ENCODE data around the gene ADRA2C.

The ADRA2C gene

GRCh38 chr4:3766036-3766784, at the start of gene ADRA2C:
TSS of gene ADRA2C (plus strand) at chr4:3766385. CDS start at chr4:3766607, 222 bp downstream.
- DNase-seq (ENCODE audit: low read depth in 3 of 3), result no peak

DNA sequence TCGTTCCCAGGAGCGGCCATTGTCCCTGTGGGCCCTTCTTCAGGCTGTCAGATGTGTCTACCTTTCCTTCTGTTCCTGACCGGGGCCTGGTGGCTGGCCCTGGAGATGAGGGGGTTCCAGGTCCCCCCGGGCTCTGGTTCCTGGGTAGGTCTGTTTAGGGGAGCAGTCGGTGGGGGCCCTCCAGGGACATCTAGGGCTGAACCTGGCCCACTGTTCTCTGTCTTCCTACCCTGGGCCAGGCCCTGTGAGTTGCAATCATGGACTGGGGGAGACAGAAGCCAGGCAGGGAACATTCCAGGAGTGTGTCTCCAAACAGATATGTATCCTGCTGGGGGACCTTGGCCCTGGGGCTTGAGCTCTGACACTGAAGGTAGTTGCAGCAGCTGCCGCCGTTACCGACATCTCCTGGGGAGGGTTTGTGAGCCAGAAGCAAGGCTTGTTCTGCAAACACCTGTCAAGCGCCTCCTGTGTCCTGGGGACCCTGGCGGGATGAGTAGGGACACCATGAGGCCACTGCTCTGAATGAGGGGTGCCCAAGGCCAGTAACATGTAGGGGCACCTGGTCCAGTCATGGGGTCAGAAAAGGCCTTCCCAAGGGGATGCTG, 49.5 kb upstream of the ADRA2C start:
- DNase-seq (ENCODE audit: low read depth in 3 of 3), result no peak

GRCh38 chr4:3717241-3717640, 48.9 kb upstream of the ADRA2C start:
- no peak for DNase-seq (ENCODE audit: low read depth in 3 of 3)

DNA sequence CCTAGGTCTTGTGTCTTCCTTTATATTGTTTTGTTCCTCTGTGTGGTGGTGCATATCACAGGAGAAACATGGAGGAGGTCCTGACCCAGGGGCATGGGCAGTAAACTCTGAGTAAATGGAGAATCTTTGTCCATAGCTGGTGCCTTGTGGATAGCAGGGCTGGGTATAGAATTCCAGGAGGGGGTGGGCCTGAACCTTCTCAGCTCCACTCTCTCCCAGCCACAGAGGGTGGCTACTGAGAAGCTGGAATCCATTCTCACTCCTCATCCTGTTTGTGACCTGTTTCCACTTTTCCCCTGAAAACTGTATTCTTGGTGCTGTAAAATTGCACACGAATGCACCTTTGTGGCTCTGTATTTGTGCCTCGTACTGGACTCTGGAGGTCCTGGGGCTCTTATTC, 47.7 kb upstream of the ADRA2C start:
- DNase-seq (ENCODE audit: low read depth in 3 of 3), result no peak

DNA sequence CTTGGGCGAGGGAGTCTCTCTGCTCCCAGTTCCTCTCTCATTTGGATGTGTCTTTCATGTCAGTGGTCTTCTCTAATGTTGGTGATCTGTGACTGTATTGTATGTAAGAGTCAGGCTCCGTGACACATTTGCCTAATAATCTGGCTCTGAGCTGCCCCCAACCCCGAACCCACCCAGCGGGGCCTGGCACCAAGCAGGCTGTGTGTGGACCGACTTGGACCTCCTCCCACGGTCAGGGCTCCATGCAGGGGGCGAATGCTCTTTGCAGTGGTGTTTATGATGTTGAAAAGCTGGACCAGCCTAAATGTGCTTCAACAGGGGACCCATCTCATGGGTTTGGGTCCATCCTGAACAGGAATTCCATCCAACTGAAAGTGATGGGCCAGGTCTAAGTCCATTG, 47.0 kb upstream of the ADRA2C start:
- no peak for DNase-seq (ENCODE audit: low read depth in 3 of 3)

- no peak for DNase-seq (ENCODE audit: low read depth in 3 of 3)
These were observed 46.3 kb upstream of the ADRA2C start for GRCh38 chr4:3719836-3720235.

DNA sequence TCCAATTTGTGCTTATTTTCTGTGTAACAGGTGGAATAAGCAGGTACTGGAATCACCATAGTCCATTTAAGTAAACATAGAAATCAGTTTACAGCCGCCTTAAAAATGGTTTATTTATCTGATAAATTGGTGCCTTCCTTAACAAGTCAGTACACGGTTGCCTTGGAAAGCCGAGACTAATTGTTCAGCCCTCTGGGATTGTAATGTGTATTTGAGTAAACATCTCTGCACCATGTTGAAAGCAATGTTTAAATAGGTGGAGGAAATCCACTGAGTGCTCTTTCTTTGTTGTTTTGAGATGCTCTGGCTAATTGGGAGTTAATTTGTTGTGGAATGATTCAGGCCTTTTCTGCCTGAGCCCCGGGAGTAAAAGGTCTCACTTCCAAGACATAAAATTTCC, 45.7 kb upstream of the ADRA2C start:
- DNase-seq (ENCODE audit: low read depth in 3 of 3), result no peak

DNA sequence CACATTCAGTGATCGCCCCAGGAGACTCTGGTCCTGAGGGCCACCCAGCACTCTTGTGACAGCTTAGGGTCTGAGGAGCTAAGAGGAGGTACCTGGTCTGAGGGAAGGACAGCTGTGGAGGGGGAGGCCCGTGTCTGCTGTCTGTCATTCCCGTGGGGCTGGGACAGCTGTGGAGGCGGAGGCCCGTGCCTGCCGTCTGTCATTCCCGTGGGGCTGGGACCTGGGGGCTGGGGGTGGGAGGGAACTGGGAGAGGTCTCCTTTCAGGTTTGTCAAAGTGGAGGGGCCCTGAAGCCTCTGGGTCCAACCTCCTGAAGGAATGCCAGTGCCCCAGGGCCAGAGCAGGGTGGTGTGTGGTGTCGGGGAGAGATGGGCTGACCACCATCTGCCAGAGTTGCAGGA, 45.0 kb upstream of the ADRA2C start:
- DNase-seq (ENCODE audit: low read depth in 3 of 3), result no peak

DNA sequence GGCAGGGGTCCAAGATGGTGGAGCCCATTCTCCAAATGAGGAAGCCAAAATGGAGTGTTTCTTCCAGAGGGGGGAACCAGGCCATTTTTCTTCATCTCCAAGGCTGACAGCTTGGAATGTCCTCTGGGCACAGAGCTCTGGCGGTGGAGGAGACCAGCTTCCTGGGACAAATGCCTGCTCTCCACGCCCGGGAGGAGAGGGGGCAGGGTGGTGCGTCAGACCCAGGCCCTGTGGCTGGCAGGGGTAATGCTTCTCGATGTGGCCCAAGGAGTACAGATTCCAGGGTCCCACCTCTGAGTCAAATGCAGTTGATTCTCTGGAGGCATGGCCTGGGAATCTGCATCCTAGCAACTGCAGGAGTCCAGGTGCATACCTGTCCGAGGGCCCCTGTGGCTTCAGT, 44.6 kb upstream of the ADRA2C start:
- no peak for DNase-seq (ENCODE audit: low read depth in 3 of 3)

DNA sequence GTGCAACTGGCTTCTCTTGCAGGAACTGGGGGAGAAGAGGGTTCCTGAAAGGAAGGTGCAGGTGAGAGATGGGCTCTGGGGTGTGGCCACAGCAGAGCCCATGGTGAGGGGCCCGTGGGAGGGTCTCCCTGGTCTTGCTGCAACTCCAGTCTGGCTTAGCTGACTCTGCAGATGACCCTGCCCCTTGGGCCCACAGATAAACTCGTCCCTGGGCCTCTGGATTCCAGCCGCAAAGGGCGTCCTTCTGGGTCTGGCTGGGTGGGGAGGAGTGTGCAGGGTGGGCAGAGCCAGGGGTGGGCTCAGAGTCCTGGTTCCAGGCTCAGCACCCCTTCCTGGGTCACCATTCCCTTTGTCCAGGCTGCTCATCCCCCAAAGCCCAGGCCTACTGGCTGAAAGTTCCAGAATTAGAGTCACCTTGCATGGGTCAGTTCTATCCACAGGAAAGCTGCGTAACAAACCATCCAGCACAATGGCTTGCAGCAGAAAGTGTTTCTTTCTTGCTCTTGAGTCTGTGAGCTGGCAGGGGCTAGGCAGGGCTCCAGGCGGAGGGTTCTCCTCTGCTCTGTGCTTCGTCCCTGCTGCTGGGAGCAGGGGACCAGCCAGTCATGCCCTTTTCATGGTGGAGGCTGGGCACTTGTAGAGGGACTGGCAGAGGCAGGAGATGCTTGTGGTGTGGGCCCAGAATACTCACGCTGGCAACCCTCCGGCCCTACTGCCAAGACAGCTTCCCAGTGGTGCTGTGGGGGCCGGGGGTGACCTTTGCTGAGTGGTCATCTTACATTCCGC, 43.5 kb upstream of the ADRA2C start:
- no peak for DNase-seq (ENCODE audit: low read depth in 3 of 3)

DNA sequence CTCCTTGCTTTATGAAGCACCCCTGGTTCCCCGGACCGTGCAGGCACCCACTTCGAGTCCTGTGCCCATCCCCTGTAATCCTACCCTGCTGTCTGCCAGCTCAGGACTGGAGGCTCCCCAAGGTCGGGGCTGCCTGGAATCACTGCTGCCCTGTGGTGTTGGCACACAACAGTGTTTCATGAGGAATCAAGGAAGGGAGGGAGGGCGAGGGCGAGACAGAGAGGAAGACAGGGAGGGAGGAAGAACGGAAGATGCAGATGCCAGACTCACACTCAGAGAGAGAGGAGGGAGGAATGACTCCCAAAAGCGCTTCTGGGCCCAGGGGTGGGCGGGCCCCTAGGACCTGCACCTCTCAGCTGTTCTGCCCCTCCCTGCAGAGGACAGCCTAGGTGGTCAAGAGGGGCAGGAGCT, 42.9 kb upstream of the ADRA2C start:
- DNase-seq (ENCODE audit: low read depth in 3 of 3), result no peak

- DNase-seq (ENCODE audit: low read depth in 3 of 3), result no peak
These were observed 41.6 kb upstream of the ADRA2C start for GRCh38 chr4:3724319-3725231.

DNA sequence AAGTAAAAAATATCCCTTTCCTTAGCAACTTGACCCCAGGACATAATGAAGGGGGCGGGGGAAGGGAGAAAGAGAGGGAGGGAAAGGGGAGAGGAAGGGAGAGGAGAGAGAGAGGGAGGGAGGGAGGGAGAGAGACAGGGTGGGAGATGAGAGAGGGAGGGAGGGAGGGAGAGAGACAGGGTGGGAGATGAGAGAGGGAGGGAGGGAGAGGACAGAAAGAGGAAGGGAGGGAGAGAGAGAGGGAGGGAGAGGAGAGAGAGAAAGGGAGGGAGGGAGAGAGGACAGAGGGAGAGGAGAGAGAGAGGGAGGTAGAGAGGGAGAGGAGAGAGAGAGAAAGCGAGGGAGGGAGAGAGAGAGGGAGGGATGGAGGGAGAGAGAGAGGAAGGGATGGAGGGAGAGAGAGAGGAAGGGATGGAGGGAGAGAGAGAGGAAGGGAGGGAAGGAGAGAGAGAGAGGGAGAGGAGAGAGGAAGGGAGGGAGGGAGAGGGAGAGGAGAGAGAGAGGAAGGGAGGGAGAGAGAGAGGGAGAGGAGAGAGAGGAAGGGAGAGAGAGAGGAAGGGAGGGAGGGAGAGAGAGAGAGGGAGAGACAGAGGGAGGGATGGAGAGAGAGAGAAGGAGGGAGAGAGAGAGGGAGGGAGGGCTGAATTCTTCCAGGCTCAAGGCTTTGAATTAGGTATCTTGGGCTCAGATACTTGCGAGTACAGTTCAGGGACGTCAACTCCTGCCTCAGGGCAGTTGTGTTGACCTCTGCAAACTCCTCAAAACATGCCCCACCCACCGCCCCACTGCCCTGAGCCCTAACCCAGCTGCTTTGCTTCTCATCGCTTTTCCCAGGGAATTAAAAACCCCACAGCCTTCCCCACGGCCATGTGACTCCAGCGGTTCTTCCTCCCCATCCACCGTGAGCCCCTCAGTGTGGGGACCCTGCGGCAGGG, 40.0 kb upstream of the ADRA2C start:
- no peak for DNase-seq (ENCODE audit: low read depth in 3 of 3)

DNA sequence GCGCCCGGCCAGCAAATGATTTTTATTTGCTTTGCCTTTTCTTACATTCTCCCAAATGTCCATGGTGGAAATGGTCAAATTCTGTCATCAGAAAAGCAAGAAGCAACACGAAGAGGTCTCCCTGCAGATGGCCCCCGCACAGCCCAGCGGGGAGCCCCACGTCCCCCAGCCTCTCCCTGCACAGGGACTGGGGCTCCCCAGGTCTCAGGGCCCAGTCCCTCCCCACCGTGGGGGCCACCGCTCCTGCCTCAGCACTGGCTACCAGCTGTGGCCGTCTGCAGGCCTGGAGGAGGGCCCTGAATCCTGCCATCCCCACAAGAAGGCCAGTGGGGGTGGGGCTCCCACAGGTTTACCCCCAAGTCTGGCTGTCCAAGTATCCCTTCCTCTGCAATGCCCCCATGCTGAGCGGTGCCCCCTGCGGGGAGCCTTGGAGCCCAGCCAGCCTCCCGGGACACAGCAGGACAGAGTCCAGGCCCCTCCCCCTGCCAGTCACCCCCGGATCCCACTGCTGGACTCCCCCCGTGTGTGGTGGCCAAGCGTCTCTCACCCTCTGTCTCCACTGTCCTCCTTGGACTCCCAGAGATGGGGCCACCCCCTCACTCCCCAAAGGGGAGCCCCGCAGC, 38.2 kb upstream of the ADRA2C start:
- no peak for DNase-seq (ENCODE audit: low read depth in 3 of 3)

- no peak for DNase-seq (ENCODE audit: low read depth in 3 of 3)
These were observed 36.9 kb upstream of the ADRA2C start for GRCh38 chr4:3729188-3729881.

- DNase-seq (ENCODE audit: low read depth in 3 of 3), result no peak
These were observed 36.3 kb upstream of the ADRA2C start for GRCh38 chr4:3729882-3730226.

DNA sequence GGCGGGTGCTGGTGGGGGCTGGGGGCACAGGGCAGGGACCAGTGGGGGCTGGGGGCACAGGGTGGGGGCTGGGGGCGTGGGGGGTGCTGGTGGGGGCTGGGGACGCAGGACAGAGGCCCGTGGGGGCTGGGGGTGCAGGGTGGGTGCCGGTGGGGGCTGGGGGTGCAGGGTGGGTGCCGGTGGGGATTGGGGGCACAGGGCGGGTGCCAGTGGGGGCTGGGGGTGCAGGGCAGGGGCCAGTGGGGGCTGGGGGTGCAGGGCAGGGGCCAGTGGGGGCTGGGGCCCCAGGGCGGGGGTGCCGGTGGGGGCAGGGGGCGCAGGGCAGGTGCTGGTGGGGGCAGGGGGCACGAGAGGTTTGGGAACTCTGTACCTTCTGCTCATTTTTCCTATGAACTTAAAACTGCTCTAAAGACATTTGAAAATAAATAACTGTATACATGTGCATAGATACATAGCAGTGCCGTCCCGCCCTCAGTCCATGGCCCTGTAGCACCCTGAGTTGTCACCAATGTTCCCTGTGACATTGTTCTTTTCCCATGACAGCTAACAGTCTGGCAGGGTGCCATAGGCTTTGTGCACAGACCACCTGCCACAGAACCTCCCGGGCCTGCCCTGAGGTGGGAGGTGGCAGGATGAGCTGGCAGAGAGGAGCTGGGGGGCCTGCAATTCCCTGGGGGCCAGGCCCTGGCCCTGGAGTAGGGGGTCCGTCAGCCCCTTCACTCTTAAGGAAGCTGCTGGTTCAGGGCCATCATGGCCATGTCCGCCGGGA, 35.6 kb upstream of the ADRA2C start:
- DNase-seq (ENCODE audit: low read depth in 3 of 3), result no peak

DNA sequence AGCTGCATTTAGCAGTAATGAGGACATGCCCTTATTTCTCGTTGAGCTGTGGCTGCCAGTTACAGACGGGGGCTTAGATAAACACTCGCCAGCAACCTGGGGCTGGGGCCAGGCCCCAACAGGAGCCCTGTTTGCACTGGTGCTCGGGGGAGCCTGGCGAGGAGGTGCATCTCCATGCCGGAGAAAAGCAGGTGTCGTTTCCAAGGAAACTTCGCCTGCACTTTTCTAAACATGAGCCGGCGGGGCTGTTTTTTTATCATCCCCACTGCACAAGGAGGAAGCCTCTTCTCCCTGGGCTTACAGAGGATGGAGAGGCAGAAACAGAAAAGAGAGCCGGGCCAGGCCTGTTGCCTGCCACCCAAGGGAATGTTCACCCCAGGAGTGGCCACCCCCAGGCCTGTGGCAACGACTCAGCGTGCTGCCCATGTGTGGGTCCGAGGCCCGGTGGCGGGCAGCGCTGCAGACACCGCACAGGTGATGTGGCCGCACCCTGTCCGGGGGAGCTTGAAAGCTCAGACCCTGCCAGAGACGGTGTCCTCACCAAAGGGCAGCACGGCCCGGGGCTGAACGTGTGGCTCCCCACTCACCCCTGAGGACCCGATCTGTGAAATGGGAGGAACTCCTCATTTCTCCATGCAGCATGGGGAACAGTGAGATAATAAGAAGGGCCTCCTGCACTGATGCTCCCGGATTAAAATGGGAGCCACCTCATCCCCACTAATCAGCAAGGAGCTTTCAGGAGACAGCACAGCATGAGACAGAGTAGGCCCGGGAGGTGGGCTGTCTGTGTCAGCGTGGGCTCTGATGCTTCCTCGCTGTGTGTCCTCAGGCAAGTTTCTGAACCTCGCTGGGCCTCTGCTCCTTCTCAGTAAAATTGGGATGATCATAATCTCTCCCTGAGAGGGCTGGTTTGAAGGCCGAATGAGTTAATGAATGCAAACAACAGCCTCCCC, 33.8 kb upstream of the ADRA2C start:
- DNase-seq (ENCODE audit: low read depth in 3 of 3), result no peak

Data from stimulated activated CD4-positive, alpha-beta T cell treated with anti-CD3 and anti-CD28 coated beads, TNF-alpha, amount 100 ng/mL, for 4 hours (primary cell).